GM12891 (cell line): Measurements from ENCODE around the gene DNASE1L3.

Experiments
- PAX5 ChIP-seq: IDR thresholded peaks from 2 replicates; pipeline ENCODE4 v1.6.1; 2011; ENCODE audit warnings: low read length, moderate library complexity, mild to moderate bottlenecking; ENCODE audit not compliant: insufficient read depth, severe bottlenecking
- POLR2A ChIP-seq: IDR thresholded peaks from 2 replicates; pipeline ENCODE4 v1.6.1; 2011; ENCODE audit warnings: low read depth, low read length, control low read depth
- POLR2AphosphoS5 ChIP-seq: IDR thresholded peaks from 2 replicates; pipeline ENCODE4 v1.6.1; 2011; ENCODE audit warnings: low read depth, low read length, control low read depth
- POU2F2 ChIP-seq: IDR thresholded peaks from 2 replicates; pipeline ENCODE4 v1.6.1; 2011; ENCODE audit warnings: low read depth, mild to moderate bottlenecking, control low read depth, low read length, moderate library complexity
- SPI1 ChIP-seq: IDR thresholded peaks from 2 replicates; pipeline ENCODE4 v1.6.1; 2011; ENCODE audit warnings: low read depth, low read length, control low read depth
- TAF1 ChIP-seq: IDR thresholded peaks from 2 replicates; pipeline ENCODE4 v1.6.1; 2011; ENCODE audit warnings: low read depth, low read length, control low read depth

- TF ChIP-seq POLR2A: 0 out of 2 replicates have a peak, but pooled peaks have one; percentile 25
- no peak for TF ChIP-seq PAX5
- peak; percentile 29; the same call in 1 of the 2 replicates for TF ChIP-seq POLR2AphosphoS5
- TF ChIP-seq POU2F2: peak; percentile 89
- 0 out of 2 replicates have a peak, but pooled peaks have one; percentile 49 for TF ChIP-seq TAF1
- TF ChIP-seq SPI1: peak; percentile 92
Measured at GRCh38 chr3:58214484-58215316, 3.9 kb upstream of the DNASE1L3 start.
